ENCODE data around the gene DTX3.

DTX3 gene

GRCh38 chr12:57591782-57592325, 12.8 kb upstream of the DTX3 start:
- TF ChIP-seq CTCF (IDR thresholded peaks at IDR 0.05), result no peak
- TF ChIP-seq ZFX (IDR thresholded peaks at IDR 0.05; ENCODE audit: borderline replicate concordance), result no peak
- peak overlapping the region; percentile 60 for H3K27ac ChIP-seq

GRCh38 chr12:57592551-57593165, 12.0 kb upstream of the DTX3 start:
- TF ChIP-seq ZFX (IDR thresholded peaks at IDR 0.05; ENCODE audit: borderline replicate concordance), result no peak
- no peak for TF ChIP-seq CTCF (IDR thresholded peaks at IDR 0.05)
- no peak overlapping the region for H3K27ac ChIP-seq

DNA sequence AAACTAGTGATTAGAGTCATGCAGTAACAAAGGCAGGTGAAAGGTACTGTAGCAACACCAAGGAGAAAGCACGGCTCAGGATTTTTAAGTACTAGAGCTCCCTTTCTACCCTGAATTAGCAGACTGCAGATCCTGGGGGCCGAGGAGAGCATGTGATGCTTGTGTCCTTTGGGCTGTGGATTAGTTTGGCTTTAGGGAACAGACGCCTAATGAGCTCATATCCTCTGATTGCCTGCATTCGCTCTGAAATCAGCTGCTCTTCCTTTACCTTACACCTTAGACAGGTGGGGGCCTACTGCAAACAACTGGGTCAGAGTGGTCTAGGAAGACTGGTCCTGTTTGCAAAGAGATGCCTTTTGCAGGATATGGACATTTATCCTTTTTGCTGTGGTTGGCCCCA, 11.4 kb upstream of the DTX3 start:
- TF ChIP-seq ZFX (IDR thresholded peaks at IDR 0.05; ENCODE audit: borderline replicate concordance), result no peak
- no peak for TF ChIP-seq CTCF (IDR thresholded peaks at IDR 0.05)
- H3K27ac ChIP-seq, result no peak overlapping the region

DNA sequence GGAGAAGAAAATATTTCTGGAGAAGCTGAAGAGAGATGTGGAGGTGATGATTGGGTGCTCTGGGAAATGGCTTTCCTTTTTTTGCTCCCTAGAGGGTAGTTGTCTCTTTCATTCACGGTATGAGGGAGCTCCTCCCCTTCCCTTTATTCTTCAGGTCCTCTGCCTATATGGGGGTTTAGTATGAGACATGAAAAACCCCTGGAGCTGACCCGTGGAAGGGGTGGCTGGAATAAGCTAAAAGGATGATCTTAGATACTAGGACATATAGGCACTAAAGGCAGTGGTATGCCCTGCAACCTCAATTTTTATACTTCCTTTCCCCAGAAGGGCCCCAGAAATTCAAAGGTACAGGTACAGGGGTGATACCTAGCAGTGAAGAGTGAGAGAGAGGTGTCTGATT, 4.2 kb upstream of the DTX3 start:
- H3K27ac ChIP-seq, result no peak overlapping the region
- TF ChIP-seq CTCF (IDR thresholded peaks at IDR 0.05) (no peak), ZFX (IDR thresholded peaks at IDR 0.05; ENCODE audit: borderline replicate concordance) (no peak)

DNA sequence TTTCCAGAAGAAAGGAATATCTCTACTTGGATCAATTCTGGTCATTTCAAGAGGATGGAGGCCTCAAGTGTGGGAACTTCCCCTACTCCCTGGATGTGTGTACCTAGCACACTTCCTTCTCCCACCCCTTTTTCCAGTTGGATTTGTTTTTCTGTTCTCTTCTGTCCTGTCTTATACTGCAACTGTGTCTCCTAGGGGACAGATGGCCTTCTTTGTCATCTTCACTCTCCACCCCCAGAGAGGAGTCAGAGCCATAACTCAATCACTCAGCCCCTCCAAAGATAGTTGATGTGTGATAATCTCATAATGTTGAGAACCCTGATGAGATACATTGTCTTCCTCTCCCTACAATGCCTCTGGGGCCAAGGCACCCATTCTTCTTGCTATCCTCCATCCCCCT, 2.1 kb upstream of the DTX3 start:
- TF ChIP-seq CTCF (IDR thresholded peaks at IDR 0.05) (no peak), ZFX (IDR thresholded peaks at IDR 0.05; ENCODE audit: borderline replicate concordance) (no peak)
- H3K27ac ChIP-seq, result no peak overlapping the region

DNA sequence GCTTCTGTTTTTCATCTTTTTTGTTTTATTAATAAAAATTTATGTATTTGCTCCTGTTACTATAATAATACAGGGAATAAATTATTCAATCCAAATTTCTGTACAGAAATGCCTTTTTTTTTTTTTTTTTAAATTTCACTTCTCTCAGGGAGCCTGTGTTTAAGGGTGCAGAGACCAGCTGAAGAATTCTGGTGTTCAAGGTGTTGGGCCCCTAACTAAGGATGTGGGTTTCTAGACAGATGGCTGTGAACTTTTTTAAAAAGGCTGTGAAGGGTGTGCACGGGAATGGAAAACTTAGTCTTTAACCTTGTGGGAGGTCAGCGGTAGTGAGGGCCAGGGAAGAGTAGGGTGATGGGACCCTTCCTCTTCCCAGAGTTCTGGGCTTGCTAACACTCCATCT, 1.3 kb upstream of the DTX3 start:
- TF ChIP-seq CTCF (IDR thresholded peaks at IDR 0.05) (no peak), ZFX (IDR thresholded peaks at IDR 0.05; ENCODE audit: borderline replicate concordance) (no peak)
- H3K27ac ChIP-seq, result peak overlapping the region; percentile 17

- TF ChIP-seq ZFX (IDR thresholded peaks at IDR 0.05; ENCODE audit: borderline replicate concordance), result no peak
- no peak for TF ChIP-seq CTCF (IDR thresholded peaks at IDR 0.05)
- H3K27ac ChIP-seq, result peak overlapping the region; percentile 17
Observed at GRCh38 chr12:57603815-57604453, 690 bp upstream of the DTX3 start.
